K562 (cell line): ENCODE results near the gene PHACTR2.

Source experiments
- ELF1 ChIP-seq: fragments of 200-800 bp; sonication (Bioruptor generic); IDR thresholded peaks from 2 replicates; pipeline ENCODE4 v1.6.1; 2016; ENCODE audit warnings: missing genetic modification characterization, missing compliant biosample characterization
- EZH2 ChIP-seq: IDR thresholded peaks from 2 replicates; pipeline ENCODE4 v1.6.1; 2012; ENCODE audit warnings: low read depth, mild to moderate bottlenecking, inconsistent platforms, low read length, borderline replicate concordance
- GTF2F1 ChIP-seq: IDR thresholded peaks from 2 replicates; pipeline ENCODE4 v1.6.1; 2011; ENCODE audit warnings: low read depth, low read length, improper control_type of control experiment
- HNRNPK ChIP-seq: fragments of 200-400 bp; formaldehyde crosslinking; IDR thresholded peaks from one replicate; pipeline ENCODE4 v1.6.1; 2018; ENCODE audit warnings: mild to moderate bottlenecking, low read depth, low read length; ENCODE audit not compliant: poor library complexity, severe bottlenecking
- ZNF133 ChIP-seq: fragments of 250-450 bp; sonication (Bioruptor Pico); IDR thresholded peaks from 2 replicates; pipeline ENCODE4 v1.4.0; 2020; ENCODE audit warnings: mild to moderate bottlenecking
- ZNF444 ChIP-seq: fragments of 250-450 bp; sonication (Bioruptor Pico); IDR thresholded peaks from 2 replicates; pipeline ENCODE4 v1.4.0; 2020; ENCODE audit warnings: mild to moderate bottlenecking, moderate library complexity
- ZNF445 ChIP-seq: fragments of 250-450 bp; sonication (Bioruptor Pico); IDR thresholded peaks from 2 replicates; pipeline ENCODE4 v1.4.0; 2020; ENCODE audit warnings: low read depth, mild to moderate bottlenecking, moderate library complexity
- TF ChIP-seq, protein P1 (sequence below): sonication (generic); formaldehyde crosslinking; IDR thresholded peaks from 2 replicates; pipeline ENCODE4 v1.9.0; 2022; ENCODE audit warnings: mild to moderate bottlenecking, missing genetic modification reagents
- TF ChIP-seq, protein P2 (sequence below), 3 experiments: IDR thresholded peaks in 2 of 3; conservative IDR thresholded peaks in 1 of 3; 2 replicates each; pipeline ENCODE4 v1.5.1; 2011 to 2012; ENCODE audit warnings: low read length in 3 of 3, mild to moderate bottlenecking in 3 of 3, control low read depth in 2 of 3, improper control_type of control experiment in 1 of 3, inconsistent platforms in 1 of 3, low read depth in 1 of 3, mixed read lengths in 1 of 3, moderate library complexity in 1 of 3; ENCODE audit not compliant: insufficient read depth in 2 of 3

DNA sequence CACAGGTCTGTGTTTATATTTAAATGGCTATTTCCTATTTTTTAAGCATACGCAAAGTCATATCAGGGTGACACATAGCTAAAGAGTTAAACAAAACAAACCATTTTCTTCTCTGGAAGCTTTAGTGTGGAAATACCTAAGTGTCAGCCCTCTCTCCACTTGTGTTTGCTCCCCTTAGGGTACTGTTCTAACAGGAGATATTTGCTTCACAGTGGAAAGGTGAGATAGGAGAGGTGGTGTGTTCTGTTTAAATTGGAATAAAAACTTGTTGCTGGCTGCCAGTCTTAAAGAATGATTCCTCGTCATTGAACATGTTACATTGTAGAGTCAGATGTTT, 18.9 kb downstream of the PHACTR2 start:
- TF ChIP-seq ZNF133 (CRISPR knock-in tag): no peak
- no peak for TF ChIP-seq ZNF445 (CRISPR knock-in tag)
- no peak for TF ChIP-seq EZH2
- TF ChIP-seq, protein P1, sequence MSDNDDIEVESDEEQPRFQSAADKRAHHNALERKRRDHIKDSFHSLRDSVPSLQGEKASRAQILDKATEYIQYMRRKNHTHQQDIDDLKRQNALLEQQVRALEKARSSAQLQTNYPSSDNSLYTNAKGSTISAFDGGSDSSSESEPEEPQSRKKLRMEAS: no peak
- no peak for TF ChIP-seq GTF2F1
- TF ChIP-seq, protein P2, sequence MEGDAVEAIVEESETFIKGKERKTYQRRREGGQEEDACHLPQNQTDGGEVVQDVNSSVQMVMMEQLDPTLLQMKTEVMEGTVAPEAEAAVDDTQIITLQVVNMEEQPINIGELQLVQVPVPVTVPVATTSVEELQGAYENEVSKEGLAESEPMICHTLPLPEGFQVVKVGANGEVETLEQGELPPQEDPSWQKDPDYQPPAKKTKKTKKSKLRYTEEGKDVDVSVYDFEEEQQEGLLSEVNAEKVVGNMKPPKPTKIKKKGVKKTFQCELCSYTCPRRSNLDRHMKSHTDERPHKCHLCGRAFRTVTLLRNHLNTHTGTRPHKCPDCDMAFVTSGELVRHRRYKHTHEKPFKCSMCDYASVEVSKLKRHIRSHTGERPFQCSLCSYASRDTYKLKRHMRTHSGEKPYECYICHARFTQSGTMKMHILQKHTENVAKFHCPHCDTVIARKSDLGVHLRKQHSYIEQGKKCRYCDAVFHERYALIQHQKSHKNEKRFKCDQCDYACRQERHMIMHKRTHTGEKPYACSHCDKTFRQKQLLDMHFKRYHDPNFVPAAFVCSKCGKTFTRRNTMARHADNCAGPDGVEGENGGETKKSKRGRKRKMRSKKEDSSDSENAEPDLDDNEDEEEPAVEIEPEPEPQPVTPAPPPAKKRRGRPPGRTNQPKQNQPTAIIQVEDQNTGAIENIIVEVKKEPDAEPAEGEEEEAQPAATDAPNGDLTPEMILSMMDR (IDR thresholded peaks at IDR 0.05 in 2 of 3, conservative IDR thresholded peaks at IDR 0.05 in 1 of 3; ENCODE audit: insufficient read depth in 2 of 3, low read depth in 1 of 3, low read length in 3 of 3): no peak
- TF ChIP-seq ZNF444 (CRISPR knock-in tag): no peak
- no peak for TF ChIP-seq HNRNPK
- no peak for TF ChIP-seq ELF1 (tag)
